Ishikawa (cell line): ENCODE data around the gene PUDP.

ENCODE experiments used
- CEBPB ChIP-seq: IDR thresholded peaks from 2 replicates; pipeline ENCODE4 v1.6.1; 2012
- CREB1 ChIP-seq: IDR thresholded peaks from 2 replicates; pipeline ENCODE4 v1.6.1; 2012; ENCODE audit warnings: low read depth
- EGR1 ChIP-seq: IDR thresholded peaks from 2 replicates; pipeline ENCODE4 v1.6.1; 2012
- EP300 ChIP-seq: IDR thresholded peaks from 2 replicates; pipeline ENCODE4 v1.6.1; 2012; ENCODE audit warnings: borderline replicate concordance
- FOXM1 ChIP-seq: IDR thresholded peaks from 2 replicates; pipeline ENCODE4 v1.6.1; 2012; ENCODE audit warnings: low read depth, borderline replicate concordance
- MAX ChIP-seq: IDR thresholded peaks from 2 replicates; pipeline ENCODE4 v1.6.1; 2012
- NFIC ChIP-seq: IDR thresholded peaks from 2 replicates; pipeline ENCODE4 v1.6.1; 2012
- RAD21 ChIP-seq: IDR thresholded peaks from 2 replicates; pipeline ENCODE4 v1.6.1; 2012; ENCODE audit warnings: low read depth
- TAF1 ChIP-seq: IDR thresholded peaks from 2 replicates; pipeline ENCODE4 v1.6.1; 2012; ENCODE audit warnings: low read depth, mild to moderate bottlenecking
- TCF12 ChIP-seq: IDR thresholded peaks from 2 replicates; pipeline ENCODE4 v1.6.1; 2012; ENCODE audit warnings: low read depth
- TEAD4 ChIP-seq: IDR thresholded peaks from 2 replicates; pipeline ENCODE4 v1.6.1; 2012
- USF1 ChIP-seq: IDR thresholded peaks from 2 replicates; pipeline ENCODE4 v1.6.1; 2012
- YY1 ChIP-seq: IDR thresholded peaks from 2 replicates; pipeline ENCODE4 v1.6.1; 2012; ENCODE audit warnings: low read depth
- ZBTB7A ChIP-seq: IDR thresholded peaks from 2 replicates; pipeline ENCODE4 v1.6.1; 2012; ENCODE audit warnings: low read depth
- TF ChIP-seq, protein P1 (sequence below): IDR thresholded peaks from 2 replicates; pipeline ENCODE4 v1.6.1; 2012; ENCODE audit warnings: low read depth, mild to moderate bottlenecking

PUDP gene

GRCh38 chrX:7143076-7143475 lies 4.9 kb downstream of the PUDP start:
- TF ChIP-seq RAD21 (no peak), CEBPB (no peak), YY1 (no peak), FOXM1 (no peak), EP300 (no peak), ZBTB7A (no peak), CREB1 (no peak), EGR1 (no peak), NFIC (no peak), USF1 (no peak), MAX (no peak)
- TF ChIP-seq, protein P1, sequence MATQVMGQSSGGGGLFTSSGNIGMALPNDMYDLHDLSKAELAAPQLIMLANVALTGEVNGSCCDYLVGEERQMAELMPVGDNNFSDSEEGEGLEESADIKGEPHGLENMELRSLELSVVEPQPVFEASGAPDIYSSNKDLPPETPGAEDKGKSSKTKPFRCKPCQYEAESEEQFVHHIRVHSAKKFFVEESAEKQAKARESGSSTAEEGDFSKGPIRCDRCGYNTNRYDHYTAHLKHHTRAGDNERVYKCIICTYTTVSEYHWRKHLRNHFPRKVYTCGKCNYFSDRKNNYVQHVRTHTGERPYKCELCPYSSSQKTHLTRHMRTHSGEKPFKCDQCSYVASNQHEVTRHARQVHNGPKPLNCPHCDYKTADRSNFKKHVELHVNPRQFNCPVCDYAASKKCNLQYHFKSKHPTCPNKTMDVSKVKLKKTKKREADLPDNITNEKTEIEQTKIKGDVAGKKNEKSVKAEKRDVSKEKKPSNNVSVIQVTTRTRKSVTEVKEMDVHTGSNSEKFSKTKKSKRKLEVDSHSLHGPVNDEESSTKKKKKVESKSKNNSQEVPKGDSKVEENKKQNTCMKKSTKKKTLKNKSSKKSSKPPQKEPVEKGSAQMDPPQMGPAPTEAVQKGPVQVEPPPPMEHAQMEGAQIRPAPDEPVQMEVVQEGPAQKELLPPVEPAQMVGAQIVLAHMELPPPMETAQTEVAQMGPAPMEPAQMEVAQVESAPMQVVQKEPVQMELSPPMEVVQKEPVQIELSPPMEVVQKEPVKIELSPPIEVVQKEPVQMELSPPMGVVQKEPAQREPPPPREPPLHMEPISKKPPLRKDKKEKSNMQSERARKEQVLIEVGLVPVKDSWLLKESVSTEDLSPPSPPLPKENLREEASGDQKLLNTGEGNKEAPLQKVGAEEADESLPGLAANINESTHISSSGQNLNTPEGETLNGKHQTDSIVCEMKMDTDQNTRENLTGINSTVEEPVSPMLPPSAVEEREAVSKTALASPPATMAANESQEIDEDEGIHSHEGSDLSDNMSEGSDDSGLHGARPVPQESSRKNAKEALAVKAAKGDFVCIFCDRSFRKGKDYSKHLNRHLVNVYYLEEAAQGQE, result no peak

- no peak for TF ChIP-seq TAF1
- TF ChIP-seq ZBTB7A, result no peak
- no peak for TF ChIP-seq FOXM1
- TF ChIP-seq MAX, result no peak
- no peak for TF ChIP-seq TEAD4
- TF ChIP-seq TCF12, result no peak
- no peak for TF ChIP-seq YY1
- no peak for TF ChIP-seq USF1
- no peak for TF ChIP-seq EP300
- no peak for TF ChIP-seq CREB1
- TF ChIP-seq, protein P1, result no peak
- TF ChIP-seq NFIC, result no peak
- TF ChIP-seq RAD21, result no peak
- no peak for TF ChIP-seq CEBPB
- TF ChIP-seq EGR1, result no peak
Measured at GRCh38 chrX:7139202-7140081, 8.5 kb downstream of the PUDP start.

GRCh38 chrX:7134981-7135380 lies 13.0 kb downstream of the PUDP start:
- no peak for TF ChIP-seq TEAD4
- no peak for TF ChIP-seq RAD21
- TF ChIP-seq FOXM1, result no peak

- TF ChIP-seq EGR1, result no peak
- no peak for TF ChIP-seq USF1
- no peak for TF ChIP-seq ZBTB7A
Measured at GRCh38 chrX:7133050-7133440, 14.9 kb downstream of the PUDP start.

GRCh38 chrX:7132335-7133049 lies 15.5 kb downstream of the PUDP start:
- TF ChIP-seq, protein P1, result no peak
- TF ChIP-seq CREB1 (no peak), RAD21 (peak; percentile 34; the same call in 1 of the 2 replicates), MAX (0 out of 2 replicates have a peak, but pooled peaks have one; percentile 24), CEBPB (peak; percentile 75), TEAD4 (peak; percentile 86), USF1 (no peak), TAF1 (no peak)
